HG02973 (cell line): ENCODE results near the gene STRBP.
A peak's percentile ranks its signal among the peaks of the same experiment; 100 is the strongest.
"Not testable (repeated sequence)": the region's sequence is repeated elsewhere in the genome, so short reads cannot be mapped to it uniquely, and the experiment has no call there.

Experiments used
- ATAC-seq: cut with Tn5 transposase; IDR thresholded peaks from one replicate; pipeline ENCODE4 v1.9.1; 2021; ENCODE audit warnings: moderate library complexity; ENCODE audit not compliant: unreplicated experiment

Gene STRBP

GRCh38 chr9:123200469-123200868 lies 67.9 kb downstream of the STRBP start:
- ATAC-seq: not testable (repeated sequence)

DNA sequence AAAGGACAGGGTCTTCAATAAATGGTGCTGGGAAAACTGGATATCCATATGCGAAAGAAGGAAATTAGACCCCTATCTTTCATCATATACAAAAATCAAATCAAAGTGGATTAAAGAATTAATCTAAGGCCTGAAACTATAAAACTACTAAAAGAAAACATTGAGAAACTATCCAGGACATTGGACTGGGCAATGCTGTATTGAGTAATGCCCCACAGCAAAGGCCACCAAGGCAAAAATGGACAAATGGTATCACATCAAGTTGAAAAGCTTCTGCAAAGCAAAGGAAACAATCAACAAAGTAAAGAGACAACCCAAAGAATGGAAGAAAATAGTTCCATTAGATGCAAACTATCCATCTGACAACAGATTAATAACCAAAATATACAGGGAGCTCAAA lies 72.3 kb downstream of the STRBP start:
- no peak for ATAC-seq

- no peak for ATAC-seq
Observed at GRCh38 chr9:123194023-123194422, 74.4 kb downstream of the STRBP start.

GRCh38 chr9:123191680-123192079 lies 76.7 kb downstream of the STRBP start:
- no peak for ATAC-seq

DNA sequence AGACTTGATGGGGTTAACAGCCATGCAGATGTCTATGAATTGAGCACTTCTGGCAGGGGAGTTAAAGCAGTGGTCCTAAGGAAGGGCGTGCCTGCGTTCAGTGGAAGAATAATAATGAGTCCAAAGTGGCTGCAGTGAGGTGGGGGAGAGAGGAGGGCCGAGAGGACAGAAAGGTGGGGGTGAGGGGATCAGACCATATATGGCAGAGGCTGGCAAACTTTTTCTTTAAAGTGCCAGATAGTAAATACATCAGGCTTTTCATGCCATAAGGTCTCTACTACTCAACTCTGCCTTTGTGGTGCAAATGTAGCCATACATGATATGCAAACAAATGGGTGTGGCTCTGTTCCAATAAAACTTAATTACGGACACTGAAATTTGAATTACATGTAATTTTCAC lies 77.1 kb downstream of the STRBP start:
- no peak for ATAC-seq

DNA sequence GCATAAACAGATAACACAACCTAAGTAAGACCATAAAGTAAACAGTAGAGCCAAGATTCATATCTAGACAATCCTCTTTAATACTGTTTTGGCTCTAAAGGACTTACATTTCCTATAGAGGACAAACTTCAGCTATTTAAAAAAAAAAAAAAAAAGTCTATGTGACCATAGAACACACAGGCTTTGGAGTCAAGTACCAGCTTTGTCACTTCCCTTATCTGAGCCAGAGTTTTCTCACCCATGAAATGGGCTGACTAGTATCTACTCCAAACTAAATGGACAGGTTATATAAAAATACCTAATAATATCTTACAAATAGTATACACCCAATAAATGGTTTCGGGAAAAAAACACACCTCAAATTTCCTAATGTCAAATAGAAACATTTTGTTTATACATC lies 81.3 kb downstream of the STRBP start:
- ATAC-seq: no peak

DNA sequence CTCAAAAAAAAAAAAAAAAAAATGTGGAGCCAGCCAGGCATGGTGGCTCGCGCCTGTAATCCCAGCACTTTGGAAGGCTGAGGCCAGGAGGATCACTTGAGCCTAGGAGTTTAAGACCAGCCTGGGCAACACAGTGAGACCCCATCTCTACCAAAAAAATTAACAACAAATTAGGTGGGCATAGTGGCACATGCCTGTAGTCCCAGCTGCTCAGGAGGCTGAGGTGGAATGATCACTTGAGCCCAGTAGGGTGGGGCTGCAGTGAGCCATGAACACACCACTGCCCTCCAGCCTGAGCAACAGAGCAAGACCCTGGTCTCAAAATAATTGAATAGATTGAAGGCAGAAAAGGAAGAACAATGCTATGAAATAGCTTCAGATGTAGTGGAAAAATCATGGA lies 82.4 kb downstream of the STRBP start:
- ATAC-seq: not testable (repeated sequence)

DNA sequence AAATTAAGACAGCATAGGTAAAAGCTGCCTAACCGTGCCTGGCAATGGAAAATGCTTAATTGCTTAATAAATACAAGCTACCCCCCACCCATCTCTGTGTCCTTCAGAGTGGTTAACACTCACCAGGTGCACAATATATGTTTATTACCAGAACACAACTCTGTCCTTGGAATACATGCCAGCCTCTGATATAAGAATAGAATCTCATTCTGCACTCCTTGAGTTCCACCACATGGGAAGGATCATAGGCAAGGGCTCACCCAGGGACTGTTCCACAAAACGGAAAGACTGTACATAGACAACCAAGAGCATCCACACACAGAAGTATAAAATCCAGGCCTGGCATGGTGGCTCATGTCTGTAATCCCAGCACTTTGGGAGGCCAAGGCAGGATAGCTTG lies 91.4 kb downstream of the STRBP start:
- no peak for ATAC-seq

DNA sequence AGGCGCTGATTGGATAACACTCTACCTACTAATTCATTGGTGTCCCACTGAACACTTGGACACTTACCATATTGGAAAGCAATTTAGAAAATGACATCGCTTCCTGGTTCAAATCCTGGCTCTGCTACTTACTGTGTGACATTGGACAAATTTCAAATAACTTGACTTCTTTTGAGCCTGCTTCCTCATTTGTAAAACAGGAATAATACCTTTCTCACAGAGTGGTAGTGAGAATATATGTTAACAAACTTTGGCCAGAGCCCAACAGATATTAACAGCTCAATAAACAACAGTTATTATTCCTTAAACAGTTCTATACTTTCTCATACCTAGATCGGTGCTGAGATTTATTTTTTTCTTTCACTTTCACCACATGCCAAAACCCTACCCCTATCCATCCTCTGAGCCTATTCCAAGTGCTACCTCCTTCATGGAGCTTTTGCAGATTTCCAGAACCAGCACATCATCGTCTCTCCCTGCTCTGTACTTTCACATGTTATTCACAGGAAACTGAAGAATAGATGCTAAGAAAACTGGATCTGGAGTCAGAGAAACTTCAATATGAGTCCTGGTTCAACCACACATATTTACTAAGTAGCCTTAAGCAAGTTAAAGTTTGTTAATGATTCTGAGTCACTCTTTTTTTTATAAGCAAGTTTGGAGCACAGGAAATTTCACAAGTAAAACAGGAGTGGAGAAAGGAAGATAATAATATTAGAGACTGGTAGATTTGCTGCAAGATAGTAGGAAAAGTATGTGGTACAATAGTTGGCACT lies 92.3 kb downstream of the STRBP start:
- no peak for ATAC-seq

- peak; percentile 90 for ATAC-seq
Observed at GRCh38 chr9:123174887-123175518, 93.4 kb downstream of the STRBP start.

DNA sequence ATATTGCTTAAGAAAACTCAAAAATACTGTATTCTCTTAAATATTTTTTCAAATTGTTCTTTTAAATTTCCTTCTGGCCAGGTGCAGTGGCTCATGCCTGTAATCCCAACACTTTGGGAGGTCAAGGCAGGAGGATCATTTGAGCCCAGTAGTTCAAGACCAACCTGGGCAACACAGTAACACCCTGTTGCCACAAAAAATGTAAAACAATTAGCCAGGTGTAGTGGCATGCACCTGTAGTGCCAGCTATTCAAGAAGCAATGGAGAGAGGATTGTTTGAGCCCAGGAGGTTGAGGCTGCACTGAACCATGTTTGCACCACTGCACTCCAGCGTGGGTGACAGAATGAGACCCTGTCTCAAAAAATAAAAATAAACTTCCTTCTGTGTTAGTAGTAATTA lies 94.3 kb downstream of the STRBP start:
- ATAC-seq: no peak

DNA sequence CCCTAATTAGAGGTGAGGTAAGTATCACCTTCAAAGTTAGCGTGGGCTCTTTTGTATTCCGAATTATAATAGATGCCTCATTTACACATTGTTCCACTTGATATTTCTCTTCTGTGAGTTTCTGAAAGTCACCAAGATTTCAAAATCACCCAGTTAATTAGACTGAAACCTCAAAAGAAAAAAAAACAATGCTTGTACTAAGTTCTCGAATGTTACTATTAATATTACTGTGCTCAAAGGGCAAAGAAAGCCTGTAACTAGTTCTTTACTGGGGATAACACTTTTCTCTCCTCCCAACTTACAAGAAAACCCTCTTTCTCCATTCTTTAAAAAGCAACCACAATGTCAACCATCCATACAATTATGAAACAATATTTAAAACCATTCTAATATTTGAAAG lies 98.5 kb downstream of the STRBP start:
- ATAC-seq: no peak

DNA sequence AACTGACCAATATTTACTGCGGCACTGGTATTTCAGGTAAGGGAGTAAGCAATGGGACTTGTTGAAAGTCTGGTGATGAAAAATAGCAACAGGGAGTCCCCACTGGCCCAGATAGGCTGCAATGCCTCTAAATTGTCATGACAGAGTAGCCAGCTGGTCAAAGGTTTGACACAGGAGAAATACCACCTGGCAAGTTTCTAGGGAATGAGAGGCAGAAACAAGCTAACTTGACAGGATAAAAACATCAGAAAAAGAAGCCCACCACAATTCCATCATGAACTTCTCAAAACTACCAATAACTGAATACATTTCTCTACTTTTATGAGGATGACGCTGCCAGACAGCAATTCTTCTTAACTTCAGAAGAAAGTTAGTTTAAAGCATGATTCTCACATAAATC lies 99.8 kb downstream of the STRBP start:
- no peak for ATAC-seq

GRCh38 chr9:123167474-123167873 lies 100.9 kb downstream of the STRBP start:
- no peak for ATAC-seq

GRCh38 chr9:123165813-123166212 lies 102.6 kb downstream of the STRBP start:
- ATAC-seq: no peak

DNA sequence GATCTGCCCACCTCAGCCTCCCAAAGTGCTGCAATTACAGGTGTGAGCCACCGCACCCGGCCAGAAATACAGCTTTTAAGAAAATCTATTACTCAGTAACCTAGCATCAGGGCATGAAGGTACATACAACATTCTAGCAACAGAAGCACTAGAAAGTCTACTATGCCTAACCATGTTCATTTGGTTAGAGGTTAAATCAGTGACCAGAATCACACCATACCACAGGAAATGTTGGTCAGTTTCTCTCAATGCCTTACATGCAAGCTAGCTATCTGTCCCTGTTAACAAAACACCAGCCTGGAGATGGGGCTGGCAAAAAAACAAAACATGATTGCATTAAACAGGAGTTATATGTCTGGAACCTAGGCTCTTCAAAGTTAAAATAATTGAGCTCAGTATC lies 104.1 kb downstream of the STRBP start:
- peak; percentile 45 for ATAC-seq

- ATAC-seq: no peak
Observed at GRCh38 chr9:123162791-123163345, 105.5 kb downstream of the STRBP start.

GRCh38 chr9:123162360-123162759 lies 106.0 kb downstream of the STRBP start:
- ATAC-seq: no peak

DNA sequence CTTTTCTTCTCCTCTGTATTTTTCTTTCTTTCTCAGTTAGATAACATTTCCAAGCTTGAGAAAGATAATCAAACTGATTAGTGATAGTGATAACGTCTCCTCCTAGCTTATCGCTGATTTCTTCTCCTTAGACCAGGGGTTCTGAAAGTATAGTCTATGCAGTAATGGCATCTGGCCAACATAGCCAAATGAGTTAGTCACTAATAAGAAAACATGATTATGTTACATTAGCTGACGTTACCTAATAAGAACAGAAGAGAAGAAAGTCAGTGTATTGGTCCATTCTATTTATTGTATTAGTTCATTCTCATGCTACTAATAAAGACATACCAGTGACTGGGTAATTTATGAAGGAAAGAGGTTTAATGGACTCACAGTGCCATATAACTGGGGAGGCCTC lies 111.2 kb downstream of the STRBP start:
- ATAC-seq: no peak

DNA sequence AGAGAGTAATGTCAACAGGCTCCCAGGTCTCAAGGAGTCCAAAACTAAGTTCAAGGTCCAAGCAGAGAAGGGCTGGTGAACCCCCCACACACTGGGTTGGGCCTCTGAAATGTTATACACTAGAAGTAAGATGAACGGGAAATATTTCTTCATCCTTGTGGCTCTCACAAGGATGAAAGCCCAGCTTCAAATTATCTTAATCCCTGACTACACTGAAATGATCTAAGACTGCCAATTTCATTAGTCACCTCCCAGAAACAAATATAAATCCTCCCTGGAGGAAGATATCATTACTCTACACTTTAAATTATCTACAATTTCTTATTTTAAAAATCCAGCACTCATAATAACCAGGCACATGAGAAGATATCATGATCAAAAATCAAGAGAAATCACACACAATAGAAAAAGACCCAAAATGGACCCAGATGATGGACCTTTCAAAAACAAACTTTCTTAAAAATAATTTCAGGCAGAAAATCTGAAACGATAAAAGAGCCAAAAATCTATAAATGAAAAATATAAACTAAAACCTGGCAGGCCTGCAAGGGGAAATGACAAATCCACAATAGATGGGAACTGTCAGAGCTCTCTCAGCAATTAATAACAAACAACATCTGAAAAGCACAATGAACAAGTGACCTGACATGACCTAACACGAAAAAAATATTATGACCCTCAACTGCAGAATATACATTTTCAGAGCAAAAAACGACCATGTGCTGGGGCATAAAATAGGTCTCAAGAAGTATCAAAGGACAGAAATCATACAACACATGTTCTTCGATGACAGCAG lies 117.5 kb downstream of the STRBP start:
- no peak for ATAC-seq

DNA sequence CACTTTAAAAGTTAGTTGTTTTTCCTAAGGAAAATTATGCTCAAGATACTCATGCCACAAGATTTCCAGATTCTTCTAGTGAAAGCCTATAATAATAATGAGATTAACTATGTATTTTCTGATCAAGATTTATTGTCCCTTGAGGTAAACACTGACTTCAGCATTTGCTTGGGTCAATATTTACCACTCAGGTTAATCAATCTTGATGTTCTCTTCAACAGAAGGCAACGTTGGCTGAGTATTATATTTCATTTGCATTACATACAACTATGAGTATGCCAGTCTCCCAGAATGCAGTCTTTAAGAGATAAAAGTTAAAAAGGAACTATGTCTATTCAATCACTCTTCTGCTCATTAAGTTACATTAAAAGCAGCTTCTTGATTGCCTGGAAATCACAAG lies 119.3 kb downstream of the STRBP start:
- no peak for ATAC-seq

- no peak for ATAC-seq
Observed at GRCh38 chr9:123138163-123138562, 130.2 kb downstream of the STRBP start.
